Ishikawa (cell line): Measurements from ENCODE around the gene ZBTB45.

Experiments used
- CEBPB ChIP-seq: IDR thresholded peaks from 2 replicates; pipeline ENCODE4 v1.6.1; 2012
- CREB1 ChIP-seq: IDR thresholded peaks from 2 replicates; pipeline ENCODE4 v1.6.1; 2012; ENCODE audit warnings: low read depth
- EGR1 ChIP-seq: IDR thresholded peaks from 2 replicates; pipeline ENCODE4 v1.6.1; 2012
- EP300 ChIP-seq: IDR thresholded peaks from 2 replicates; pipeline ENCODE4 v1.6.1; 2012; ENCODE audit warnings: borderline replicate concordance
- FOXM1 ChIP-seq: IDR thresholded peaks from 2 replicates; pipeline ENCODE4 v1.6.1; 2012; ENCODE audit warnings: low read depth, borderline replicate concordance
- MAX ChIP-seq: IDR thresholded peaks from 2 replicates; pipeline ENCODE4 v1.6.1; 2012
- RAD21 ChIP-seq: IDR thresholded peaks from 2 replicates; pipeline ENCODE4 v1.6.1; 2012; ENCODE audit warnings: low read depth
- REST ChIP-seq: IDR thresholded peaks from 2 replicates; pipeline ENCODE4 v1.6.1; 2012; ENCODE audit warnings: low read depth, mild to moderate bottlenecking
- TAF1 ChIP-seq: IDR thresholded peaks from 2 replicates; pipeline ENCODE4 v1.6.1; 2012; ENCODE audit warnings: low read depth, mild to moderate bottlenecking
- ZBTB7A ChIP-seq: IDR thresholded peaks from 2 replicates; pipeline ENCODE4 v1.6.1; 2012; ENCODE audit warnings: low read depth

- no peak for TF ChIP-seq MAX
- TF ChIP-seq REST, result no peak
- TF ChIP-seq RAD21, result no peak
- no peak for TF ChIP-seq FOXM1
- TF ChIP-seq EP300, result no peak
- no peak for TF ChIP-seq CEBPB
- no peak for TF ChIP-seq CREB1
- TF ChIP-seq TAF1, result no peak
- no peak for TF ChIP-seq ZBTB7A
- no peak for TF ChIP-seq EGR1
Measured at GRCh38 chr19:58529405-58529804, 9.8 kb upstream of the ZBTB45 start.
